Thyroid gland (tissue), 4 donors: ENCODE measurements around the gene TMEM266. TPM values are rescaled to one million over a fixed set of nuclear protein-coding genes. Genes with fewer than 3 reads are reported as not detected.

Experiments
- DNase-seq, 2 donors: peaks; one replicate each; pipeline ENCODE4 v3.0.0-alpha.2; 2019
- H3K27ac ChIP-seq, 3 donors: fragments of 200-600 bp; sonication (generic); 1 replicate in 2 of 3; 2 replicates in 1 of 3; pipeline ENCODE4 v1.5.1; 2016 to 2019; ENCODE audit warnings: mild to moderate bottlenecking in 1 of 3, moderate library complexity in 1 of 3
- H3K27me3 ChIP-seq: fragments of 200-600 bp; sonication (generic); one replicate; pipeline ENCODE4 v1.5.1; 2019
- H3K36me3 ChIP-seq, 2 donors: fragments of 200-600 bp; sonication (generic); one replicate each; pipeline ENCODE4 v1.5.1; 2016 to 2019
- H3K4me1 ChIP-seq, 2 donors: fragments of 200-600 bp; sonication (generic); one replicate each; pipeline ENCODE4 v1.5.1; 2017 to 2019
- H3K4me3 ChIP-seq, 3 donors: fragments of 200-600 bp; sonication (generic); replicated peaks in 1 of 3; 1 replicate in 2 of 3; 2 replicates in 1 of 3; pipeline ENCODE4 v1.5.1; 2016; ENCODE audit warnings: mild to moderate bottlenecking in 1 of 3
- H3K9me3 ChIP-seq: fragments of 200-600 bp; sonication (generic); one replicate; pipeline ENCODE4 v1.5.1; 2017
- CTCF ChIP-seq, 6 experiments: fragments of 200-600 bp in 3 of 6; fragments of 450-650 bp in 3 of 6; sonication (generic) in 3 of 6; IDR thresholded peaks; one replicate each; pipeline ENCODE4 v1.5.1; 2016 to 2019; ENCODE audit warnings: antibody characterized with exemption in 6 of 6, mild to moderate bottlenecking in 2 of 6, inconsistent platforms in 1 of 6, moderate library complexity in 1 of 6
- POLR2A ChIP-seq, 2 donors: fragments of 450-650 bp; IDR thresholded peaks; one replicate each; pipeline ENCODE4 v1.6.1; 2017; ENCODE audit warnings: antibody characterized with exemption in 2 of 2, mild to moderate bottlenecking in 2 of 2, moderate library complexity in 1 of 2
- WGBS, 2 donors: methylation state at CpG; one replicate each; pipeline ENCODE4 v1.1.5; 2017; 5-methylcytosine and 5-hydroxymethylcytosine counted together
- intact Hi-C: fragments of 100-400 bp; cut with DNase I; formaldehyde crosslinking; loops from one replicate; pipeline ENCODE4 v1.15.1; 2023
- total RNA-seq, 4 donors: library from RNA; depleted of rRNA; stranded (reverse); fragments of >200 nt; gene quantifications; one replicate each; pipeline ENCODE4 v1.2.3, GENCODE V29; 2016

TMEM266 gene
- total RNA-seq, 4 donors from 2014 or later, result not detected

GRCh38 chr15:76201536-76202255, 141.9 kb downstream of the TMEM266 start:
- Histone ChIP-seq H3K27ac (no peak overlapping the region), H3K4me1 (peaks cover 0 to 11% of the 10 kb centered on the region in 2 donors), H3K36me3 (no peaks in the 10 kb centered on the region), H3K27me3 (no peaks in the 10 kb centered on the region), H3K4me3 (no peak overlapping the region), H3K9me3 (no peaks in the 10 kb centered on the region)
- TF ChIP-seq CTCF (IDR thresholded peaks at IDR 0.05) (no peak), POLR2A (IDR thresholded peaks at IDR 0.05) (no peak)
- no peak for DNase-seq
- intact Hi-C loops, result no loop called here
- WGBS, 2 donors, result 88 to 96% methylated on average over 4 to 6 of the region's 6 CpGs

- H3K9me3 ChIP-seq, result no peaks in the 10 kb centered on the region
- no peak for DNase-seq
- no peak overlapping the region for H3K4me3 ChIP-seq
- intact Hi-C loops, result no loop called here
- H3K4me1 ChIP-seq, result no peaks in the 10 kb centered on the region
- H3K27me3 ChIP-seq, result no peaks in the 10 kb centered on the region
- 97% methylated on average over 7 to 18 of the region's 23 CpGs for WGBS, 2 donors
- no peak overlapping the region for H3K27ac ChIP-seq
- no peaks in the 10 kb centered on the region for H3K36me3 ChIP-seq
- TF ChIP-seq POLR2A (IDR thresholded peaks at IDR 0.05) (no peak), CTCF (IDR thresholded peaks at IDR 0.05) (no peak)
Observed at GRCh38 chr15:76203346-76204108, 143.7 kb downstream of the TMEM266 start.

- TF ChIP-seq CTCF (IDR thresholded peaks at IDR 0.05), result no peak
- TF ChIP-seq POLR2A (IDR thresholded peaks at IDR 0.05), result no peak
- Histone ChIP-seq H3K9me3 (no peaks in the 10 kb centered on the region), H3K4me1 (no peaks in the 10 kb centered on the region), H3K27ac (no peak overlapping the region), H3K27me3 (no peaks in the 10 kb centered on the region), H3K36me3 (no peaks in the 10 kb centered on the region), H3K4me3 (no peak overlapping the region)
- no peak for DNase-seq
- 84 to 89% methylated on average over 11 to 14 of the region's 18 CpGs for WGBS, 2 donors
- intact Hi-C loops, result no loop called here
Observed at GRCh38 chr15:76204109-76204845, 144.5 kb downstream of the TMEM266 start.

- H3K4me1 ChIP-seq, result no peaks in the 10 kb centered on the region
- no peak for TF ChIP-seq POLR2A (IDR thresholded peaks at IDR 0.05)
- TF ChIP-seq CTCF (IDR thresholded peaks at IDR 0.05), result no peak
- H3K4me3 ChIP-seq, result no peak overlapping the region
- no peaks in the 10 kb centered on the region for H3K27me3 ChIP-seq
- no peak overlapping the region for H3K27ac ChIP-seq
- no peaks in the 10 kb centered on the region for H3K36me3 ChIP-seq
- WGBS, 2 donors, result 94 to 96% methylated on average over 11 of the region's 11 CpGs
- no peak for DNase-seq
- H3K9me3 ChIP-seq, result no peaks in the 10 kb centered on the region
- intact Hi-C loops, result no loop called here
Observed at GRCh38 chr15:76204916-76205460, 145.2 kb downstream of the TMEM266 start.
